8988T (cell line): ENCODE measurements around the gene CCL3.
"Not testable (repeated sequence)": the region's sequence is repeated elsewhere in the genome, so short reads cannot be mapped to it uniquely, and the experiment has no call there.

Source experiments
- DNase-seq: peaks from one replicate; pipeline ENCODE4 v3.0.0; 2011

Gene CCL3

GRCh38 chr17:36114971-36115648, 25.2 kb upstream of the CCL3 start:
- DNase-seq, result not testable (repeated sequence)

DNA sequence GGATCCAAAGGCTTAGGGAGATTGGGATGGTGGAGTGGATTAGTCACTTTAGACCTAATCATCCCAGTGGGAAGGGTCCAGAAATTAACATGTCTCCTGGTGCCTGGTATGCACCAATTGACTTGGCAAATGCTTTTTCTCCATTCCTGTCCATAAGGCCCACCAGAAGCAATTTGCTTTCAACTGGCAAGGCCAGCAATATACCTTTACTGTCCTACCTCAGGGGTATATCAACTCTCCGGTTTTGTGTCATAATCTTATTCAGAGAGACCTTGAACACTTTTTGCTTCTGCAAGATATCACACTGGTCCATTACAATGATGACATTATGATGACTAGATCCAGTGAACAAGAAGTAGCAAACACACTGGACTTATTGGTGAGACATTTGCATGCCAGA, 23.2 kb upstream of the CCL3 start:
- DNase-seq, result not testable (repeated sequence)

GRCh38 chr17:36112572-36112971, 22.6 kb upstream of the CCL3 start:
- no peak for DNase-seq

- DNase-seq, result no peak
Observed at GRCh38 chr17:36111068-36111490, 21.1 kb upstream of the CCL3 start.

GRCh38 chr17:36108265-36108664, 18.3 kb upstream of the CCL3 start:
- not testable (repeated sequence) for DNase-seq

DNA sequence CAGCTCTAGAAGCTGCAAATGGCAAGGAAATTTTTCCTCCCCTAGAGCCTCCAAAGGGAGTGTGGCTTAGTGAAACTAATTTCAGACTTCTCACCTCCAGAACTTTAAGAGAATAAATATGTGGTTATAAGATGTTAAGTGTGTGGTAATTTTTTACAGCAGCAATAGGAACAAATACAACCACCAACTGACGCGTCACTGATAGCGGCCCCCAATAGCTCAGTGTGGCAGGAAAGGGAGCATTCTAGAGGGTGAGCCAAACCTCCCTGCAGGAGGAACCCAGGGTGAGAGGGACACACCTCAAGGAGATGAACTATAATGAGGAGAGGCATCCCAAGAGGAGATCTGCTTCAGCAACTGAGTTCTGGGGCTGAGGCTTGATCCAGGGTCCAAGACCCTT, 17.7 kb upstream of the CCL3 start:
- DNase-seq, result no peak

DNA sequence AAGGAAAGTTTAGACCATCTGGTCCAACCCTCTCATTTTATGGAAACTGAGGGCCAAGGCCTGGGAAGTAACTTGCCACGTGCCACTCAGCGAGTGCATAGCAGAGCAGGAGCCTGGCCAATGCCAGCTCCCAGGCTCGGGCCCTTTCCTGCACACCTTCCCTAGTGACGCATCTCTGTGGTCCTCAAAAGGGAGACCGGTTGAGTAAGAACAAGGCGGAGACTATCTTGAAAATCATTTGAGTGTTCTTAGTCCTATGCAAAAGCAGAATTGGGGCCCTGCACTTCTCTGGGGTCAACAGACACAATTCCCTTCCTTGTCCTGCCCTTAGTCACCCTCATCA, 16.5 kb upstream of the CCL3 start:
- DNase-seq, result no peak

- no peak for DNase-seq
Observed at GRCh38 chr17:36105781-36106492, 16.0 kb upstream of the CCL3 start.

GRCh38 chr17:36104701-36105181, 14.8 kb upstream of the CCL3 start:
- no peak for DNase-seq

DNA sequence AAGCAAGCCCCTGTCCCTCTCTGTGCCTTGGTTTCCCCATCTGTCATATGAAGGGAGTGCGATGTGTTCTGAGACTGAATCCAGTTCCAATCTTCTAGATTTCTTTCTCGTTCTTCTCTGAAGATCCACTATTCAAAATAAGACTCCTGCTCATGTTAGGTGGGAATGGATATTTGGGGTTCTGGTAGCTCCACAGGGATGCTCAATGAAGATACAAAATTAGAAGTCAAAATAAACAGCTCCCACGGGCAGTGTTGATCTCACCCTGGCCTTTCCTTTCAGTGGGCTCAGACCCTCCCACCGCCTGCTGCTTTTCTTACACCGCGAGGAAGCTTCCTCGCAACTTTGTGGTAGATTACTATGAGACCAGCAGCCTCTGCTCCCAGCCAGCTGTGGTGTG, 14.3 kb upstream of the CCL3 start:
- not testable (repeated sequence) for DNase-seq

DNA sequence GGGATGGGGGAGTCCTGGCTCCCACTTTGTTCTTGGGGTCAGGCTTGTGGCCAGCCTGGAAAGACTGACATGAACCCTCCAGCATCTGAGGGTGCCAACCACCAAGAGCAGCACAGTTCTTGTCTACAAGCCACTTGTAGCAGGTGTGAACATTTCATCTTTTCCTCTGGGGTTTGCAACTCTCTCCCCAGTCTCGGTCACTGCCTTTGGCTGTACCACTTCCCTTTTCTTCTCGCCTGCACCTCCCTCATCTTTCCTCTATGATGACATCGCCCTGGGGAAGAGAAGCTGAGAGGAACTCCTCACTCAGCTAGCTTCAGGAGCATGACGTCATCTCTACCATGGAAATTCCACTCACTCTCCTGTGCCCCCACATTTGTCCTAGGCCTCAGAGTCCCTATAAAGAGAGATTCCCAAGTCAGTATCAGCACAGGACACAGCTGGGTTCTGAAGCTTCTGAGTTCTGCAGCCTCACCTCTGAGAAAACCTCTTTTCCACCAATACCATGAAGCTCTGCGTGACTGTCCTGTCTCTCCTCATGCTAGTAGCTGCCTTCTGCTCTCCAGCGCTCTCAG, 13.5 kb upstream of the CCL3 start, which contains the start of gene CCL4:
CCL4 (plus strand) TSS at position 427 of the 575 bp plus-strand sequence; CDS start at position 506, 79 bp downstream.
- DNase-seq, result not testable (repeated sequence)

GRCh38 chr17:36099004-36099403, 9.1 kb upstream of the CCL3 start:
- DNase-seq, result not testable (repeated sequence)

DNA sequence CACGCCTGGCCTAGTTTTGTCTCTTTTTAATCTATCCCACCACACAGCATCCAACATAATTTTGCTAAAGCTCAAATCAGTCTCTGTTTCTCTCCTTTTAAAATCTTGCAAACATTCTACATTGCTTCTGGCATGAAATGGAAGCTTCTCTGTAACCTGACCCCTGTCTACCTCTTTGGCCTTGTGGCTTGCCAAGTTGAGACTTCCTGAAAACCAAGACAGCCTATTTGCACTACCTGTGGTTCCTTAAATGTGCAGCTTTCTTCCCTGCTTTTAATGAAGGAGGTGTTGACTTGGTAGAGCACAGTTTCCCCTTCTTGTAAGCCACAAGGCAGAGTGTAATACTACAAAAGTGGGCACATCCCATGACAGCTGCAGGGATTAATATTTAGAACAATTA, 6.0 kb upstream of the CCL3 start:
- no peak for DNase-seq

DNA sequence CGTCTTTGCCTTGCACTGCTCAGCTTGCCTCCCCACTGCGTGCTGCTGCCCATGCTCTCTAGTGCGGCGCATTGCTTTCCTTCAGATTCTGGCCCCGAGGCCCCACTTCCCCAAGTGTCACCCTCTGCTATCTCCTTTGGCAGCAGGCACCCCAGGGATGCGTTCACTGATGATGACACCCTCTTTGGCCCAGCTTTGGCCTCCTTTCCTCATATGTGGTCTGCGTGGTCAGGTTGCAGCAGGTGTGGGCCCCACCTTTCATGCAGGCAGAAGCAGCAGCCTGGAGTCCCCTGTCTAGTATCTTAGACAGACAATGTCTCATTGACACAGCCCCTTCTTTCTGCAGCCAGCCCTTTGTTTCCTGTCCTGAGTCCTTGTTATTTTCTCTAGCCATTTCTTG, 4.8 kb upstream of the CCL3 start:
- no peak for DNase-seq

- DNase-seq, result no peak
Observed at GRCh38 chr17:36094232-36094631, 4.3 kb upstream of the CCL3 start.

- not testable (repeated sequence) for DNase-seq
Observed at GRCh38 chr17:36092715-36093114, 2.8 kb upstream of the CCL3 start.

DNA sequence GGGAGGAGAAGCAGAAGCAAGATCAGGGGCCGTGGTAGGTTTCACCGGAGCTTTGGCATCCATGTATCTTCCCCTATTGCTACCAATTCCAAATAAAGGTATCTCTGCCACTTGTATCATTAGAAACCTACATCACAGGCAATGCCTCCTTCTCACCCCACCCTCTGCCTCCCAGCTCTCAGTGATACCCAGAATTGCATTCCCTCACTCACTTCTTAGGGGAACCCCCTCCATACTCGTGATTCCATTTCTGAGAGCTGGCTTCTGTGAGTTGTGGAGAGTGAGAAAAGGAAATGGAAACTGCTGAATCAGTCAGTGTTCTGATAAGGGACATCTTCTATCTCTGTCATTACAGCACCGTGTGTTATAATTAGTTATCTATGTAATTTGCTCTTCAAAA, 2.3 kb upstream of the CCL3 start:
- no peak for DNase-seq

GRCh38 chr17:36089339-36089865, 541 bp downstream of the CCL3 start:
- DNase-seq, result no peak

- no peak for DNase-seq
Observed at GRCh38 chr17:36088670-36089338, 1.1 kb downstream of the CCL3 start.

DNA sequence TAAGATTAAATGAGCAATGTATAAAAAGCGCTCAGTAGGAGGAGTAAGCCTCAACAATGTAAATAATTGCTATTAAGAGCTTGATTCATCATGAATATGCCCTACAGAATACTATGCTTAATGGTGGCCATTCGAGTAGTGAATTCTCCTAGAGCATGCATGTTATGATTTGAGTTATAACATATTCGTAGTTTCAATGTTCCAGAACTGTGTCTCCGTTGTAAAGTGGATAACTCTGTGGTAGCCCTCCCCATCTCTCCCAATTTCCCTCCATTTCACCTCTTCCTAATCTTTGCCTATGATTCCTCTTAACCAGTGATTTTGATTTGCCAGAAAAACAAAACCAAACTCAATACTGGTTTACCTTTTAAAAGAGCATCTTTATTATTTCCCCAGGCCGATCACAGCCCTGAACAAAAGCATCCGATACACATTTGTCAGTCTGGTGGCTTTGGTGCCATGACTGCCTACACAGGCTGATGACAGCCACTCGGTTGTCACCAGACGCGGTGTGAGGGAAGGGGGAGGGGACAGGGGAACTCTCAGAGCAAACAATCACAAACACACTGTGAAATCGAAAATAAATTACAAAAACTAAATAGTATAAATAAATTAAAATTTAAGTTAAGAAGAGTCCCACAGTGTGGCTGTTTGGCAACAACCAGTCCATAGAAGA, 1.9 kb downstream of the CCL3 start:
- not testable (repeated sequence) for DNase-seq

- DNase-seq, result not testable (repeated sequence)
Observed at GRCh38 chr17:36087471-36087870, 2.5 kb downstream of the CCL3 start.

DNA sequence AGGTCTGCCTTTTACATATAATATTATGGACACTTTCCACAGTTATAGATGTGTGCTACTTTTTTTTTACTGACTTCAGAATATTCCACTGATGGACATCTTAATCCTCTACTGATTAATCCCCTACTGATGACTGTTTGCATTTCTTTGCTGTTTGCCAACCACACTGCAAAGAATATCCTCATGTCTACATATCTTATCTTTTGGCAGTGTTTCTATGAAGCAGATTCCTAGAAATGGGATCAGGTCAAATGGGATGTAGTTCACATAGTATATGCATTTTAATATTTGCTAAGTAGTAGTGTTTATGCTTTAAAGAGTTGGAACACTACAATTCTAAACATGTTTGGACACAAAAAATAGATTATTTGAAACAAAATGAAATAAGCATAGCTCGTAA, 3.2 kb downstream of the CCL3 start:
- DNase-seq, result no peak

DNA sequence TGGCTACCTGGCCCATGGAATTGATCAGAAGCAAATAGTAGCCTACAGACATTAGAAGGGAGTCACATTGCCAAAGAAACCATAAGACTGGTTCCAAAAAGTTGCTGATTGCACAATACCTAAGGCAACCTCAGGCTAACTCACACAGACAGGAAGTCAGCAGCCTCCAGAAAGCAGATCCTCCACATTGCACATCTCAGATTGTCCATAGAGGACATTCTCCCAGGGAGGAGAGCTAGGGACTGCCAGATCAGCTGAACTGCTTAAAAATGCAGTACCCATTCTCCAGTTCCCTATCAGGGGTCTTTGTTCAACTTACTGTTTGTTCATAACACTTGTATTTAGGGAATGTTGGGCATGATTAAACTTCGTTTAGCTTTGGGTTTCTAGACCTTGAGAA, 4.2 kb downstream of the CCL3 start:
- DNase-seq, result no peak
